ENCODE measurements around the gene FBLN5.

Gene FBLN5

GRCh38 chr14:91904956-91905645 is 42.4 kb downstream of the FBLN5 start:
- ChIA-PET POLR2A (no interaction called here), CTCF (interaction anchor here (0.6 to 0.8 kb wide), 2 partner anchors 12 to 293 kb away, joined by 3 read pairs; no protein-coding TSS in a partner anchor)
- TF ChIP-seq ELF4 (IDR thresholded peaks at IDR 0.05) (no peak), FOXA1 (IDR thresholded peaks at IDR 0.05) (no peak), L3MBTL2 (conservative IDR thresholded peaks at IDR 0.05) (no peak), PKNOX1 (IDR thresholded peaks at IDR 0.05) (no peak), SP1 (IDR thresholded peaks at IDR 0.05) (no peak), LEF1 (IDR thresholded peaks at IDR 0.05; ENCODE audit: borderline replicate concordance) (no peak), FOXK2 (IDR thresholded peaks at IDR 0.05) (no peak), NFRKB (IDR thresholded peaks at IDR 0.05) (no peak), TARDBP (IDR thresholded peaks at IDR 0.05) (no peak), FOXM1 (IDR thresholded peaks at IDR 0.05; ENCODE audit: borderline replicate concordance) (no peak), HDGF (IDR thresholded peaks at IDR 0.05; ENCODE audit: borderline replicate concordance) (no peak), BHLHE40 (IDR thresholded peaks at IDR 0.05; ENCODE audit: borderline replicate concordance) (no peak), ARNT (IDR thresholded peaks at IDR 0.05) (no peak), ZNF384 (IDR thresholded peaks at IDR 0.05) (no peak), SUZ12 (IDR thresholded peaks at IDR 0.05) (no peak), CTBP1 (IDR thresholded peaks at IDR 0.05; ENCODE audit: borderline replicate concordance) (no peak)
- DNase-seq (ENCODE audit: extremely low spot score): no peak

DNA sequence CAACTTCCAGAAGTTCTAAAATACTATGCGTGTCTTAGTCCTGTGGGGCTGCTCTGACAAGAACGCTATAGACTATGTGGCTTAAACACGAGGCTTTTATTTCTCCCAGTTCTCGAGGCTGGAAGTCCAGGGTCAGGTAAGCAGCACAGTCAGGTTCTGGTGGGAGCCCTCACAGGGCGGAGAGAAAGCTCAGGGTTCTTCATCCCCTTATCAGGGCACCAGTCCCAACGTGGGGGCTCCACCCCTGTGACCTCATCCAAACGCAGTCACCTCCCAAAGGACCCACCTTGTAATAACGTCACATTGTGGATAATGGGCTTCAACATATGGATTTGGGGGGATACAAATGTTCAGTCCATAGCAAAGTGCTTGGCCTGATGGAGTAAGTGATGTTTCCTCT is 43.0 kb downstream of the FBLN5 start:
- DNase-seq (ENCODE audit: extremely low spot score): no peak
- CTCF ChIA-PET: no interaction called here
- TF ChIP-seq L3MBTL2 (conservative IDR thresholded peaks at IDR 0.05) (no peak), ZNF384 (IDR thresholded peaks at IDR 0.05) (no peak), HDGF (IDR thresholded peaks at IDR 0.05; ENCODE audit: borderline replicate concordance) (no peak), TARDBP (IDR thresholded peaks at IDR 0.05) (no peak), FOXA1 (IDR thresholded peaks at IDR 0.05) (no peak), SP1 (IDR thresholded peaks at IDR 0.05) (no peak), FOXM1 (IDR thresholded peaks at IDR 0.05; ENCODE audit: borderline replicate concordance) (no peak), FOXK2 (IDR thresholded peaks at IDR 0.05) (no peak), CTBP1 (IDR thresholded peaks at IDR 0.05; ENCODE audit: borderline replicate concordance) (no peak), LEF1 (IDR thresholded peaks at IDR 0.05; ENCODE audit: borderline replicate concordance) (no peak), ELF4 (IDR thresholded peaks at IDR 0.05) (no peak), ARNT (IDR thresholded peaks at IDR 0.05) (no peak), BHLHE40 (IDR thresholded peaks at IDR 0.05; ENCODE audit: borderline replicate concordance) (no peak), SUZ12 (IDR thresholded peaks at IDR 0.05) (no peak), PKNOX1 (IDR thresholded peaks at IDR 0.05) (no peak), NFRKB (IDR thresholded peaks at IDR 0.05) (no peak)
- POLR2A ChIA-PET: no interaction called here

GRCh38 chr14:91903070-91903469 is 44.4 kb downstream of the FBLN5 start:
- TF ChIP-seq NFRKB (IDR thresholded peaks at IDR 0.05) (no peak), BHLHE40 (IDR thresholded peaks at IDR 0.05; ENCODE audit: borderline replicate concordance) (no peak), HDGF (IDR thresholded peaks at IDR 0.05; ENCODE audit: borderline replicate concordance) (no peak)
- ChIA-PET POLR2A (no interaction called here), CTCF (no interaction called here)
- no peak for DNase-seq (ENCODE audit: extremely low spot score)

- ChIA-PET POLR2A (no interaction called here), CTCF (no interaction called here)
- DNase-seq (ENCODE audit: extremely low spot score): no peak
- TF ChIP-seq BHLHE40 (IDR thresholded peaks at IDR 0.05; ENCODE audit: borderline replicate concordance) (no peak), PKNOX1 (IDR thresholded peaks at IDR 0.05) (no peak), HDGF (IDR thresholded peaks at IDR 0.05; ENCODE audit: borderline replicate concordance) (no peak), TARDBP (IDR thresholded peaks at IDR 0.05) (no peak), ELF4 (IDR thresholded peaks at IDR 0.05) (no peak), ARNT (IDR thresholded peaks at IDR 0.05) (no peak), CTBP1 (IDR thresholded peaks at IDR 0.05; ENCODE audit: borderline replicate concordance) (no peak), L3MBTL2 (conservative IDR thresholded peaks at IDR 0.05) (no peak), NFRKB (IDR thresholded peaks at IDR 0.05) (no peak), LEF1 (IDR thresholded peaks at IDR 0.05; ENCODE audit: borderline replicate concordance) (no peak), FOXK2 (IDR thresholded peaks at IDR 0.05) (no peak), SP1 (IDR thresholded peaks at IDR 0.05) (no peak), FOXM1 (IDR thresholded peaks at IDR 0.05; ENCODE audit: borderline replicate concordance) (no peak), FOXA1 (IDR thresholded peaks at IDR 0.05) (no peak), SUZ12 (IDR thresholded peaks at IDR 0.05) (no peak), ZNF384 (IDR thresholded peaks at IDR 0.05) (no peak)
Observed at GRCh38 chr14:91902336-91902735, 45.2 kb downstream of the FBLN5 start.

DNA sequence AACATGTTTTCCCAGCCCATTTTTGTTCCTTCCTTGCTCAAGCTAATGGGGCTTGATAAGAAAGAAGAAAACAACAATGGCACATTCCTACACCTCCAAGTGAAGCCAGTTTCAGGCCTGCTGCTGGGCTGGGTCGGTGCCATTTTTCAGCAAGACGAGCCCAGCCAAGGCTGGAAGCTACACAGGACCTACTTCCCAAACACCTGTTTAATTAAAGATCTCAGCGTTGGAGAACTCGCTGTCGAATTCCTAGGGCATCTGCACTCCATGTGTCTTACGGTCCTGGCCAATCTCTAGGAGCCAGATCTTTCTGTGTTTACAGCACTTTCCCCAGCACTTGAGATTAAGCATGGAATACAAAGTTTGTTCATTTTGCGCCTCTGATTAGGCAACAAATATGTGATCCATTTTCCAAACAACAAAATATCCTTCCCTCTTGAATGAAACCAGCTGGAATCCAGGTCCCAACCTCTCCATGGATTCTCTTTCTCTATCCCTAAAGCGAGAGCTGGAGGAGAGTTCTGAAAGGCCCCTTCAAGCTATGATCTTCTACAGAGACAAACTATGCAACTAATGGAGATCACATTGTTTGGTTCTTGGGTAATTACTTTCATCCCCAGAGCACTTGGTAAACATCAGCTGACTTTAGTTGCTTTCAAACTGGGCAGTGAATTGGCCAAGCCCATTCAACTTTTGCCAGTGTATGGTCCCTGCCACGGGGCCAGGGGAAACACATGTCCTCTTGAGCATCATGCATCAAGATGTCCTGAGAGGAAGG is 45.9 kb downstream of the FBLN5 start:
- ChIA-PET POLR2A (no interaction called here), CTCF (interaction anchor here (0.9 kb wide), 1 partner anchor 10 kb away, joined by 3 read pairs; no protein-coding TSS in a partner anchor)
- no peak for TF ChIP-seq PKNOX1 (IDR thresholded peaks at IDR 0.05)
- no peak for DNase-seq (ENCODE audit: extremely low spot score)
